Cardiac muscle cell (in vitro differentiated cells and primary cell): ENCODE data around the gene TIMM23. TPM values are rescaled to one million over a fixed set of nuclear protein-coding genes. Genes with fewer than 3 reads are reported as not detected.
"Not testable (repeated sequence)": the region's sequence is repeated elsewhere in the genome, so short reads cannot be mapped to it uniquely, and the experiment has no call there.

ENCODE experiments used
- DNase-seq, 2 donors: peaks; one replicate each; pipeline versions ENCODE4 v3.0.0 to v3.0.0-alpha.2; 2010 to 2017; ENCODE audit warnings: low read depth in 1 of 2, low spot score in 1 of 2
- H3K27ac ChIP-seq: fragments of 200-600 bp; sonication (generic); 2 replicates; pipeline ENCODE4 v1.5.1; 2016
- H3K27me3 ChIP-seq: fragments of 200-600 bp; sonication (generic); 2 replicates; pipeline ENCODE4 v1.6.0; 2016; ENCODE audit warnings: control low read depth
- H3K36me3 ChIP-seq: fragments of 200-600 bp; sonication (generic); 2 replicates; pipeline ENCODE4 v1.5.1; 2016; ENCODE audit warnings: control low read depth
- H3K4me1 ChIP-seq: fragments of 200-600 bp; sonication (generic); 2 replicates; pipeline ENCODE4 v1.8.1; 2017; ENCODE audit warnings: low read depth, mild to moderate bottlenecking, mixed run types
- H3K4me3 ChIP-seq: fragments of 200-600 bp; sonication (generic); 2 replicates; pipeline ENCODE4 v1.5.1; 2016; ENCODE audit warnings: mild to moderate bottlenecking
- H3K9me3 ChIP-seq: fragments of 200-600 bp; sonication (generic); 2 replicates; pipeline ENCODE4 v1.5.1; 2017; ENCODE audit warnings: low read depth, mild to moderate bottlenecking, control low read depth
- CTCF ChIP-seq: IDR thresholded peaks from 2 replicates; pipeline ENCODE4 v1.5.1; 2012; ENCODE audit warnings: low read depth, mild to moderate bottlenecking, low read length
- polyA plus RNA-seq: library from polyadenylated mRNA; unstranded; fragments of >200 nt; fragmentation: Nextera tagmentation; extraction: Ambion mirVana; gene quantifications from 2 replicates; pipeline ENCODE4 v1.2.1, GENCODE V29; 2016
- total RNA-seq: library from RNA; depleted of rRNA; stranded (reverse); fragments of >200 nt; gene quantifications from 2 replicates; pipeline ENCODE4 v1.2.3, GENCODE V29; 2016

TIMM23 gene, protein sequence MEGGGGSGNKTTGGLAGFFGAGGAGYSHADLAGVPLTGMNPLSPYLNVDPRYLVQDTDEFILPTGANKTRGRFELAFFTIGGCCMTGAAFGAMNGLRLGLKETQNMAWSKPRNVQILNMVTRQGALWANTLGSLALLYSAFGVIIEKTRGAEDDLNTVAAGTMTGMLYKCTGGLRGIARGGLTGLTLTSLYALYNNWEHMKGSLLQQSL
- total RNA-seq, result 92.6 and 96.2 TPM in 2 replicates
- 140 and 150 TPM in 2 replicates for polyA plus RNA-seq

DNA sequence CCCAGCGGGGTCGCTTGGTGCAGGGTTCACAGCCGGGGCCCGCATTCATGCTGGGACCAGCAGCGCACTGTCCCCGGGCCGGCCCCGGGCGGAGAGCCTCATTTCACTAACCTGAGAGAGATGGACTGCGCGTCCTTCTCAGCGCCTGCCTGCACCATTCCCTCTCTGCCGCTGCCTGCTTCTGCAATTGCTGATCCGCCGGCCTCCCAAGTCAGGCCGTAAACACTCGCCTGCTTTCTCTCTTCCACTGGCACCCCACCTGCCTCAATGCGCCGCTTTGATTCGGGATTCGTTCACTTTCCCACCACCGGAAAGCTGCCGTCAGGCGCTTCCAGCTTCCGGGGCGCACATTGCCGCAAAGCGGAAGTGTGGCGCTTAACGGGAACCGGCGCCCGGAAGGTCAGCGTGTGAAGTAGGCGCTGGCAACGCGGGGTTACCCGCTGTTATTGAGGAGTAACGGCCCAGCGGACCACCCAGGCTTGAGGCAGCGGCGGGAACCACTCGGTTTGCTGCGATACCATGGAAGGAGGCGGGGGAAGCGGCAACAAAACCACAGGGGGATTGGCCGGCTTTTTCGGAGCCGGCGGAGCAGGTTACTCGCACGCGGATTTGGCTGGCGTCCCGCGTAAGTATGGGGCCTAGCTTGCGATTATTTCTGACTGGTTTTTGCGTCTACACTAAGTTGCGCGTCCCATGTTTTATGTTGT is at the start of gene TIMM23:
Gene TIMM23 (plus strand): TSS at position 384 of the 707 bp plus-strand sequence. CDS start 136 bp downstream, at position 520.
- peak; percentile 87 to 91 for DNase-seq
- Histone ChIP-seq H3K27ac (peak within 1 kb of the TSS; percentile 93), H3K4me3 (peak within 1 kb of the TSS; percentile 74)
- not testable (repeated sequence) for H3K27me3 ChIP-seq, H3K4me1 ChIP-seq, H3K36me3 ChIP-seq, H3K9me3 ChIP-seq

- H3K9me3 ChIP-seq, H3K4me1 ChIP-seq, H3K36me3 ChIP-seq, H3K4me3 ChIP-seq, DNase-seq, H3K27me3 ChIP-seq, H3K27ac ChIP-seq: not testable (repeated sequence)
Measured at GRCh38 chr10:45926790-45927189, 45.5 kb upstream of the TIMM23 start.

DNA sequence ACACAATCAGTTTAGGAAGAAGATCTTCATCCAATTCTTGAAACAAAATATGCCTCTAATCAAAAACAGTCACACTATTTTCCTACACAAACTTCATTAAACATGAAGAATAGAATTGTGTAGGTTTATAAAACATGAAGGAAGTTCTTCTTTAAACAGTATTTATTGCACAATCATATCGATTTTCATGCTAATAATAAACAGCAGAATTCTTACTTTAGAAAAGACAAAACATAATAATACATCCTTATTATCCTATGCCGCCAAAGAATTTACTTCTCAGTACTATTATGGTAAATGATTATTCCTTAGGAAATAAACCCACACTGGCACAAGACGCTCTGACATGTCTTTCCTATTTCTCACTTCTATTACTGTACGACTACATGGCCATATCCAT is 41.0 kb upstream of the TIMM23 start:
- not testable (repeated sequence) for H3K27me3 ChIP-seq, H3K4me3 ChIP-seq, H3K27ac ChIP-seq, DNase-seq, H3K36me3 ChIP-seq, H3K9me3 ChIP-seq, H3K4me1 ChIP-seq

DNA sequence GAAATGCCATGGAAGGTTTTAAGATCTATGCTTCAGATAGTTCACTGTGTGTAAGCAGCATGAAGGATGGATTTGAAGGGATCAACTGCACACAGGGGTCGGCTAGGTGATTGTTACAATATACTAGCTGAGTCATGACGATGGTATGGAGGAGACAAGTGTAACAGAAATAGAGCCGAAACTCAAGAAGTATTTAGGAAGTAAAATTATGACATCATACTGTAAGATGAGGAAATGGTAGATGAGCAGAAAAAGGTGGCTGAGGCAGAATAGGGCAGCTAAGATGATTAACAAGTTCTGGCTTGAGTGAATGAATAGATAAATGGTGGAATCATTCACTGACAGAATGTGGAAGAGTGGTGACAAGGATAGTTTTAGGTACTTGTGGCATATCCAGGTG is 37.5 kb upstream of the TIMM23 start:
- H3K4me3 ChIP-seq, H3K9me3 ChIP-seq, H3K27ac ChIP-seq, DNase-seq, H3K4me1 ChIP-seq, H3K27me3 ChIP-seq, H3K36me3 ChIP-seq: not testable (repeated sequence)

- not testable (repeated sequence) for DNase-seq, H3K36me3 ChIP-seq, H3K27ac ChIP-seq
Measured at GRCh38 chr10:45939176-45939697, 33.1 kb upstream of the TIMM23 start.

GRCh38 chr10:45941196-45941595 is 31.1 kb upstream of the TIMM23 start:
- not testable (repeated sequence) for H3K36me3 ChIP-seq, H3K4me3 ChIP-seq, H3K9me3 ChIP-seq, DNase-seq, H3K27me3 ChIP-seq, H3K27ac ChIP-seq, H3K4me1 ChIP-seq

More at GRCh38 chr10:45939176-45939697, 33.1 kb upstream of the TIMM23 start:
- not testable (repeated sequence) for H3K9me3 ChIP-seq, H3K4me1 ChIP-seq, H3K4me3 ChIP-seq, H3K27me3 ChIP-seq

DNA sequence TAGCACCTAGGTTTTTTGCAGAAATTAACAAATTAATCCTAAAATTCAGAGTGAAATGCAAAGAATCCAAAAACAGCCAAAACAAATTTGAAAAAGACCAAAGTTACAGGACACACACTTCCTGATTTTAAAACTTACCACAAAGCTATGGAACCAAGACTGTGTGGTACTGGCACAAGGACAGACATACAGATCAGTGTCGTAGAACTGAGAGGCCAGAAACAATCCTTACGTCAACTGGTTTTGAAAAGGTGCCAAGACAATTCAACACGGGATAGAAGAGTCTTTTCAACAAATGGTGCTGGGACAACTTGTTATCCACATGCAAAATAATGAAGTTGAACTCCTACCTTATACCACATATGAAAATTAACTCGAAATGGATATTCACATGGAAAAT is 26.8 kb upstream of the TIMM23 start:
- not testable (repeated sequence) for H3K4me1 ChIP-seq, DNase-seq, H3K27me3 ChIP-seq, H3K36me3 ChIP-seq, H3K9me3 ChIP-seq, H3K27ac ChIP-seq, H3K4me3 ChIP-seq

DNA sequence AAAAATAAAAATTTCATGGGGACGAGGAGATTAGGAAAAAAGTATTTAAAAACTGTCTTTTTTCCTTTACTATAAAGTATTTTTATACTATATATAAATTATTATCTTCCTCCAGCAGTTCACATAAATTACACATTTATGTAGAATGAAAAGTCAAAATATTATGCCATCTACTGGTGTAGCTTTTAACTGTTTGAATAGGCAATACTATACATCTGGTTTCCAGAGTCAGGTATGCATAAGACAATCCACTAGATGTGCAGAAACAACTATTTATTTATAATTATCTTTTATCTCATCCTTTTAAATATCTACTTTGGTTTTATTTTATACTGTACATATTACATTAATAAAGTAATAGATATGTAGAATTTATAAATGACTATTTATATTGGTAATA is 24.9 kb upstream of the TIMM23 start:
- not testable (repeated sequence) for H3K9me3 ChIP-seq, H3K36me3 ChIP-seq, H3K4me1 ChIP-seq, DNase-seq, H3K27me3 ChIP-seq, H3K4me3 ChIP-seq, H3K27ac ChIP-seq
- TF ChIP-seq CTCF, result peak; percentile 7

- not testable (repeated sequence) for H3K4me1 ChIP-seq, H3K4me3 ChIP-seq, H3K27me3 ChIP-seq, H3K9me3 ChIP-seq, DNase-seq, H3K36me3 ChIP-seq, H3K27ac ChIP-seq
Measured at GRCh38 chr10:45948801-45949200, 23.5 kb upstream of the TIMM23 start.

DNA sequence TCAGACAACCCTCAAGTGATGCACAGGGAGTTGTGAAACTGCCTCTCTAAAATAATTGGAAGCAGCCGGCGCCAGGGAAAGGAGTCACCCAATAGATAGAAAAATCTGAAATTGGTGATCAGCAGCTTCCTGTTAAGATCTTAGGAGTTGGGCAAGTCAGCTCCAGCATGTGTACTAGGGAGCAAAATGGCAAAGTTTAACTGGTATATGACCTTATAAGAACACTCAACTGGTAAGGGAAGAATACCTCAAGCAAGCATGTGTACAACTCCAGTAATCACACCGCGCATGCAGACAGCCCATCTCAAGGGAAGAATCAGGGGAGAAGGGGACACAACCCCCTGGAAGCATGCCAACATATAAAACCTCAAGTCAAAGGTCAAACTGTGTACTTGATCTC is 17.9 kb upstream of the TIMM23 start:
- not testable (repeated sequence) for H3K4me3 ChIP-seq, H3K27me3 ChIP-seq, H3K4me1 ChIP-seq, H3K36me3 ChIP-seq, DNase-seq, H3K9me3 ChIP-seq, H3K27ac ChIP-seq

GRCh38 chr10:45956634-45957033 is 15.7 kb upstream of the TIMM23 start:
- not testable (repeated sequence) for H3K4me1 ChIP-seq, H3K27me3 ChIP-seq, H3K9me3 ChIP-seq, H3K36me3 ChIP-seq, DNase-seq, H3K4me3 ChIP-seq
- H3K27ac ChIP-seq, result peak overlapping the region; percentile 95

- peak overlapping the region; percentile 95 for H3K27ac ChIP-seq
- H3K4me1 ChIP-seq, H3K9me3 ChIP-seq, H3K36me3 ChIP-seq, DNase-seq, H3K27me3 ChIP-seq, H3K4me3 ChIP-seq: not testable (repeated sequence)
Measured at GRCh38 chr10:45957928-45958327, 14.4 kb upstream of the TIMM23 start.

GRCh38 chr10:45962686-45963452 is 9.4 kb upstream of the TIMM23 start:
- not testable (repeated sequence) for H3K27ac ChIP-seq, DNase-seq, H3K27me3 ChIP-seq

More at GRCh38 chr10:45962686-45963452, 9.4 kb upstream of the TIMM23 start:
- not testable (repeated sequence) for H3K4me3 ChIP-seq, H3K9me3 ChIP-seq, H3K4me1 ChIP-seq, H3K36me3 ChIP-seq
